ENCODE data around the gene INSRR. TPM values are rescaled to one million over a fixed set of nuclear protein-coding genes. Genes with fewer than 3 reads are reported as not detected.

Gene INSRR
- total RNA-seq, 1 donor from 2014 or later: not detected

DNA sequence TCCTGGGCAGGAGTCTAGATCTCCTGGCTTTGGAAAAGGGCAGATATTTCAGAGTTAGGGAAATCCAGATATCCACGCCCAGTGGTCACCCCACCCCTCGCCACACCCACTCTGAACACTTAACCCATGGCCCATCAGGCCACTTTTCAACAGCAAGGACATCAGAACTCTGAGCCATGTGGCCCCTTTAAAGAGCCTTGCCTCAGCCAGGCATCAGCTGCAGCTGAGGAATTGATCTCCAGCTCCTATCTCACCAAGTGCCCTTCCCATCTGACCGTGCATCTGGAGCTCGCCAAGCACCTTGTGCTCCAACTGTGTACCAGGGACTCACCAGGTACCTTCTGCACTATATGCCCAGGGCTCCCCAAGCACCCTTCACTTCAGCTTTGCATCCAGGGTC lies 22.0 kb downstream of the INSRR start:
- no peak for DNase-seq (ENCODE audit: low read depth)
- H3K4me3 ChIP-seq (ENCODE audit: low read depth, low read length): no peak overlapping the region
- TF ChIP-seq, protein P1, sequence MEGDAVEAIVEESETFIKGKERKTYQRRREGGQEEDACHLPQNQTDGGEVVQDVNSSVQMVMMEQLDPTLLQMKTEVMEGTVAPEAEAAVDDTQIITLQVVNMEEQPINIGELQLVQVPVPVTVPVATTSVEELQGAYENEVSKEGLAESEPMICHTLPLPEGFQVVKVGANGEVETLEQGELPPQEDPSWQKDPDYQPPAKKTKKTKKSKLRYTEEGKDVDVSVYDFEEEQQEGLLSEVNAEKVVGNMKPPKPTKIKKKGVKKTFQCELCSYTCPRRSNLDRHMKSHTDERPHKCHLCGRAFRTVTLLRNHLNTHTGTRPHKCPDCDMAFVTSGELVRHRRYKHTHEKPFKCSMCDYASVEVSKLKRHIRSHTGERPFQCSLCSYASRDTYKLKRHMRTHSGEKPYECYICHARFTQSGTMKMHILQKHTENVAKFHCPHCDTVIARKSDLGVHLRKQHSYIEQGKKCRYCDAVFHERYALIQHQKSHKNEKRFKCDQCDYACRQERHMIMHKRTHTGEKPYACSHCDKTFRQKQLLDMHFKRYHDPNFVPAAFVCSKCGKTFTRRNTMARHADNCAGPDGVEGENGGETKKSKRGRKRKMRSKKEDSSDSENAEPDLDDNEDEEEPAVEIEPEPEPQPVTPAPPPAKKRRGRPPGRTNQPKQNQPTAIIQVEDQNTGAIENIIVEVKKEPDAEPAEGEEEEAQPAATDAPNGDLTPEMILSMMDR (conservative IDR thresholded peaks at IDR 0.05; ENCODE audit: low read depth, low read length): no peak

DNA sequence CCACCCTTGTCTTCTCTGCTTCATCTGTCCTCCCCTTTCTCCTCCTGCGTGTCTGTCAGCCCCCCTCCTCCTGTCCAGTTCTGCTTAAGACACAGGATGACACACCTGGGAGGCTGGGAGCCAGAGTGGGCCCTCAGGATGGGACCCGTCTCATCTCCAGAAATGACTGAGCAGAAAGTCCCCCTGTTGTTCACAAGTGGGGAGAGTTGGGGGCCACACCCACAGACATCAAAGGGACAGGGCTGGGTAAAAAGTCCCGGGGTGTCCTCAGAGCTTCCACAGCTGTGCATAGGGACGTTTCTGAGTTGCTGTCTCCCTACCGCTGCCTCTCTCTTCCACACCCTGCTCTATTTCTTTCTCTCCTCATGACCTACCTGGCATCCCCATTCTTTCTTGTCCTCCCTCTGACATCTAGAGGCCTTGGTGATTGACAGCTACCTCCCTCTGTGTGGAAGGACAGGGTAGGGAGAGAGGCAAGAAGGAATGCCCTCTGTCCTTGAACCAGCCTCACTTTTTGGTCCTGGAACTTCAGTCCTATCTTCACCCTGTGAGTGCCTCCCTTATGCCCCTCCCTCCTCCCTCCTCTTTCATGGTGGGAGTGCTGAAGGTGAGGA lies 22.8 kb downstream of the INSRR start:
- no peak for DNase-seq (ENCODE audit: low read depth)
- H3K4me3 ChIP-seq (ENCODE audit: low read depth, low read length): no peak overlapping the region
- TF ChIP-seq, protein P1 (conservative IDR thresholded peaks at IDR 0.05; ENCODE audit: low read depth, low read length): no peak

GRCh38 chr1:156834322-156834721 lies 24.6 kb downstream of the INSRR start:
- no peak for DNase-seq (ENCODE audit: low read depth)
- TF ChIP-seq, protein P1 (conservative IDR thresholded peaks at IDR 0.05; ENCODE audit: low read depth, low read length): no peak
- no peak overlapping the region for H3K4me3 ChIP-seq (ENCODE audit: low read depth, low read length)

GRCh38 chr1:156833603-156834002 lies 25.3 kb downstream of the INSRR start:
- no peak overlapping the region for H3K4me3 ChIP-seq (ENCODE audit: low read depth, low read length)
- no peak for DNase-seq (ENCODE audit: low read depth)
- TF ChIP-seq, protein P1 (conservative IDR thresholded peaks at IDR 0.05; ENCODE audit: low read depth, low read length): no peak

- no peak overlapping the region for H3K4me3 ChIP-seq (ENCODE audit: low read depth, low read length)
- DNase-seq (ENCODE audit: low read depth): no peak
- TF ChIP-seq, protein P1 (conservative IDR thresholded peaks at IDR 0.05; ENCODE audit: low read depth, low read length): no peak
These were observed 26.5 kb downstream of the INSRR start for GRCh38 chr1:156832434-156832833.

DNA sequence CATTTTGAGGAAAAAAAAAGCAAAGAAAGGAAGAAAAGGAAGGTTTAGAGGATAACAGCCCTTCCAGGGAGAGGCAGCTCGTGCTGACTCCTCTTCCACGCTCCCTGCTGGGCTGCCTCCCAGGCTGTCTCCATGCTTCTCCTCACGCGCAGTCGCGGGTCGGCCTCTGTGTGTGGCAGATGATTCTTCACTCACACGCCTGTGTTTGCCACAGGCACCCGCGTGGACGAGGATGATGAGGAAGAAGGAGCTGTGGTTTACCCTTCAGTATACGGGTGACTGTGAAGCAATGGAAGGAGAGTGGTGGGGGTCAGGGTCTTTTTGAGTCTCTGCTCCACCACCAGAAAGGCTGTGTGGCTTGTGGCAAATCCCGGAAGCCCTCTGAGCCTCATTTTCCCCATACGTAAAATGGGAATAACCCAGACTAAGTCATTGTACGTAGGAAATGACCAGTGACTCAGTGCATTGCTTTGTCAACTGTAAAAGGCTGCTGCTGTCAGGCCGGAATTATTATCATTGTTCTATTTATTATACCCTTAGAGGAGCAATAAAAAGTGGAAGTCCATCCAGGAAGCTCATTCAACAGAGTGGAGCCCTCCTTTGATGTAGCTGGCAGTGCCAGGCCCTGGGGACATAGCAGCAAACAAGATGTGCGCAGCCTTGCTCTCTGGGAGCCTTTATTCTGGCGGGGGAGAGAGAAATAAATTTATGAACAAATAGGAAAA lies 30.4 kb downstream of the INSRR start:
- TF ChIP-seq, protein P1 (conservative IDR thresholded peaks at IDR 0.05; ENCODE audit: low read depth, low read length): no peak
- no peak for DNase-seq (ENCODE audit: low read depth)
- no peak overlapping the region for H3K4me3 ChIP-seq (ENCODE audit: low read depth, low read length)

GRCh38 chr1:156826630-156827029 lies 32.3 kb downstream of the INSRR start:
- no peak for DNase-seq (ENCODE audit: low read depth)
- H3K4me3 ChIP-seq (ENCODE audit: low read depth, low read length): no peak overlapping the region
- TF ChIP-seq, protein P1 (conservative IDR thresholded peaks at IDR 0.05; ENCODE audit: low read depth, low read length): no peak

All from epithelial cell of proximal tubule (primary cell).